Activated naive CD4-positive, alpha-beta T cell treated with Interleukin-2 at 50 U/mL for 16 hours (primary cell): ENCODE results near the gene INSYN2A.

Source experiments
- DNase-seq: peaks from one replicate; pipeline ENCODE4 v3.0.0-alpha.2; 2020

Gene INSYN2A, protein sequence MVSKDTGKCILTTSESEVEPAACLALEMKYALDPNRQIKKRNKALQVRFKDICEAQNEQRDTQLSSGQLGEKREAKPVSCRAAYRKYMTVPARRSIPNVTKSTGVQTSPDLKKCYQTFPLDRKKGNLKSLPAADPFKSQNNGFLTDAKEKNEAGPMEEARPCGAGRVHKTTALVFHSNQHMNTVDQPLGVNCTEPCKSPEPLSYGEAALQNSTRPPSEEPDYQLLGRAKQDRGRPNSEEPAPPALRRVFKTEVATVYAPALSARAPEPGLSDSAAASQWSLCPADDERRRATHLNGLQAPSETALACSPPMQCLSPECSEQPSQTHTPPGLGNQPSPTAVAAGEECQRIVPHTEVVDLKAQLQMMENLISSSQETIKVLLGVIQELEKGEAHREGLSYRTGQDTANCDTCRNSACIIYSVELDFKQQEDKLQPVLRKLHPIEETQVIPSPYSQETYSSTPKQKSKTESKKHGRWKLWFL

DNA sequence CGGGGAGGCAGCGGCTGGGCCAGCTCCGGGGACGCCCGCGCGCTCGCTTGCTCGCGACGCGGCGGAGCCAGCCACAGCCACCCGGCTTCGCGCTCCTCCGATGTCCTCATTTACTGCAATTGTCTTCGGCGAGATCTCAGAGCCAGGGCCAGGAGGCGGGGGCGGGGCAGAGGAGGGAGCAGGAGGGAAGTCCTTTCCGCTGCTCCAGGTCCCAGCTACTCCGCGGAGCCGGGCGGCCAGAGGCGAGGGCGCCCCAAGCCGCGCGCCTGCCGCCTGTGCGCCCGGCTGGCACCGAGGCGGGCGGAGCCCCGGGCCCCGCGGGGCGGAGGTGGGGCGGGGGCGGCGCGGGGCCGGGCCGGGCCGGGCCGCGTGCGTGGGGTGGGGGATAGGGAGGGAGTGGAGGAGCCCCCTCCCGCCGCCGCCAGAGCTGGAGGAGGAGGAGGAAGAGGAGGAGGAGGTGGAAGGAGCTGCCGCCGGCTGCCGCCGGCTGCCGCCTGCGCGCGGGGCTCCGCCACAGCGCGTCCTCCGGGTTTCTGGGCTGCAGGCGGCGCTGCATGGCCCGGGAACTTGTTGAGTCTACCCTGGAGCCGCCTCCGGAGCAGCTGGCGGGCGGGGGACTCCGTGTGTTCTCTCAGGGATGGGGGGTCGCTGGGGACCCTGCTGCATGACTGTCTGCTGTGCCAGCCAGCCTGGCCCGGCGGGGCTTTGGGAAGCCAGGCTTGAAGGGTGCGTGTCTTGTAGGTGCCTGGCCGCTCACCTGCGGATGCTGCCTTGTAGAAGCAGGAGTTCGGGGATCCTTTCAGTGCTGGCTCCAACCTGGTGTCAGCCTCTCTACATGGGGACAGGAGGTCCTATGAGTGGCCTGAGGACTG lies at the start of gene INSYN2A:
TSS of gene INSYN2A (minus strand) at position 310 of the 872 bp plus-strand sequence. CDS start 20,196 bp downstream, outside the sequence.
- DNase-seq: no peak

DNA sequence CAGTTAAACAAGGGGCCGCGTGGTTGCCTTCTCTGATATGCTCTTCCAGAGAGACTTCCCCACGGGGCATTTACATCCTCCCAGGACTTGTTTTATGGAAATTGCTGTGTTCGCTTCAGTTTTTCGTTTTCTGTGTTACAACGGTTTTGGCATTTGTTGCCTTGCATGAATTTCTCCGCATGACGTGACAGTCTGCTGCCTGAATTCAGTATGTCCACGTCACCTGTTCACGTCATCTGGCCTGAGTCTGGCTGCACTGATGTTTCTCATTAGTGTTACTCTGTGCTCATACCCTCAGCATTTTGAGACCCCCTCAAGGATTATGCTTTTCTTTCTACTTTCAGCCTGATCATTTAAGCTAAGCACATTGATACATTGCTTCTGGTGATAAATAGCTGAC lies 49.1 kb upstream of the INSYN2A start:
- DNase-seq: no peak

GRCh38 chr10:127243490-127244272 lies 47.3 kb upstream of the INSYN2A start:
- DNase-seq: no peak

- no peak for DNase-seq
Measured at GRCh38 chr10:127242914-127243313, 46.5 kb upstream of the INSYN2A start.

- DNase-seq: no peak
Measured at GRCh38 chr10:127236266-127236665, 39.9 kb upstream of the INSYN2A start.

DNA sequence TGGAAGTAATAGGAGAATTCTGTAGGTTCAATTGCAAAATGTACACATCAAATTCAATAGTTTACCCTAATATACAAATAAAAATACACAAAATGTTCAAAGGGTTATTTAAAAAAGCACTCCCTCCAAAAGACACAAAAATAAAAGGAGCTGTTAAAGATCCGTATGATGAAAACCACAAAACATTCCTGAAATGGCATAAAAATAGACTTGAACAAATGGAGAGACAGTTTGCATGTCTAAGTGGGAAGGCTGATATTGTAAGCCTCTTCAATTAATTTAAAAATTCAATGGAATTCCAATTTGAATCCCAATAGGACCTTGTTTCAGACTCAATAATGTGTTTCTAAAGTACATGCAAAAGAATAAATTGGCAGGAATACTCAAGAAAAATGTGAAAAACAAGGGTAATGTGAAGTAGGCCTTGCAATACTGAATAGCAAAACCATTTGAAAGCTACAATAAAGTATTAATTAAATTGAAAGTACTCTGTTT lies 38.0 kb upstream of the INSYN2A start:
- no peak for DNase-seq

DNA sequence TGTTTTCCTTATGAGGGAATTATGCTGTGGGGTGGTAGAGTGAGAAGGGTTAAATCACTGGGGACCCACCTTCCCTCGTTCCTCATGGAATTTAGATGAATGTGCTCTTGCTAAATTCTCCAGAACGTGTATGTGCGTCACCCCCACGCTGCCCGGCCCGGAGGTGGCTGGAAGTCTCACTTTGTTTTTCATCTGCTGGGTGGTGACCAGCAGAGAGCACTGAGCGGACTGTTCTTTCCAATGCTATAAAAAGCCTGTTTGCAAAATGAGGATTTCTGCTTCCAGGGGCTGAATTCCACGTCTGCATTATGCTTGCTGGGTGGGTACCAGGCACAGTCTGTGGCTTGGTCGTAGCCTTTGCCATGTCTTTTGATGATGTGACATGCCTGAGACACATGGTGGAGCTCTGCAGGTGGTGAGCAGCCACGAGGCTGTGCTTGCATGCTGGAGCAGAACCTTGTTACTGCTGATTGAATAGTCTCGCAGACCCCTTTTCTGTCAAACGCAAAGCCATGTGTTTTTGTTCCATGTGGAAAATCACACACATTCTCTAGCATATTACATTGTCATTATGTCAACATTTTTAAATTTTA lies 31.9 kb upstream of the INSYN2A start:
- no peak for DNase-seq

- DNase-seq: no peak
Measured at GRCh38 chr10:127227663-127228062, 31.3 kb upstream of the INSYN2A start.

DNA sequence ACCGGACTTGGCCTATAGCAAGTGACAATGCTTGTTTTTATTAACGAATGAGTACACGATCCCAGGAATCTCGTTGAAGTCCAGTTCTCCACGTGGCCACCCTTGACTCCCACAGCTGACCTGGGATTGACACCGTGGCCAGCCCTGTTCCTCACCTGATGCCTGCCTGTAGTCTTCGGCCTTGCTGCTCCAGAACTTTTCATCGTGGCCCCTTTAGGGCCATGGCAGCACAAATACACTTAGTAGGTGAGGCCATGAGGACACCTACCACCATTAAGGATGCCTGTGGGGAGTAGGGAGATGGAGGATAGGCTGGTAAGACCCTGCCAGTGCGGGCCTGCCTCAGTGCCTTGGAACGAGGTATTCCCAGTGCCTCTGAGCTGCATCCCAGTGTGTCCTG lies 30.6 kb upstream of the INSYN2A start:
- no peak for DNase-seq

DNA sequence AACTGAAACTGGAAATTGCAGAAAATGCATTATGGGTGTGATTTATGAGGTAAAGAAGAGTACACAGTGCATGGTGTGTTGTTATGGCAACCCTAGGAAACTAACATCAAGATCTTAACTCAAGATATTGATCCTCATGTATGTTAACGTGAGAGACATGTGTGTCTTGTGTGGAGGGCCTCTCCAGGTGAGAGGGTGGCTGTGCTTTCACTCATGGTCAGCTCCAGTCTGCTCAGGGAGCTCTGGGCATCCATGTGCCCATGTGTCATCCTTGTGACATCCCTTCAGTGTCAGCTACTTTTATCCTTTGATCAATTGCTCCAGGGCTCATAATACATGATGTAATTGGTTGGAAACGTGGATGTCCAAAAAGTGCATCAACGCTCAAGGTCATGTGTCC lies 24.9 kb upstream of the INSYN2A start:
- DNase-seq: no peak

- no peak for DNase-seq
Measured at GRCh38 chr10:127218658-127219057, 22.3 kb upstream of the INSYN2A start.

DNA sequence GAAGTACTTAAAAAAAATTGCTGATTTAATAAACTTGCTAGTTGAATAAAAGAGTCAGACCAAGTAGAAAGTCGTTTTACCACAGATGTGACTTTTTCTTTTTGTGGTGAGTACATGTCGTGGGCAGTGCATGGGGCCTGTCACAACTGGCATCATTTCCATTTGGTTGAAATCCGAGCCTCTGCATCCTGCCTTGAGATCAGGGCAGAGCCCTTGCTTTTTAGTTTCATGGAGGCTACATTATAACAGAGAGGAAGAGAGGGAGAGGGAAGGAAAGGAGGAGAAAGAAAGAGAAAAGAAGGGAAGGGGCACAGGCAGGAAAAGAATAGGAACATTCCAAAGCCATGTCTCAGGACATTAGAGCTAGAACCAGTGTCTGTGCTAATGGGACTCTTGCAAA lies 20.4 kb upstream of the INSYN2A start:
- no peak for DNase-seq

DNA sequence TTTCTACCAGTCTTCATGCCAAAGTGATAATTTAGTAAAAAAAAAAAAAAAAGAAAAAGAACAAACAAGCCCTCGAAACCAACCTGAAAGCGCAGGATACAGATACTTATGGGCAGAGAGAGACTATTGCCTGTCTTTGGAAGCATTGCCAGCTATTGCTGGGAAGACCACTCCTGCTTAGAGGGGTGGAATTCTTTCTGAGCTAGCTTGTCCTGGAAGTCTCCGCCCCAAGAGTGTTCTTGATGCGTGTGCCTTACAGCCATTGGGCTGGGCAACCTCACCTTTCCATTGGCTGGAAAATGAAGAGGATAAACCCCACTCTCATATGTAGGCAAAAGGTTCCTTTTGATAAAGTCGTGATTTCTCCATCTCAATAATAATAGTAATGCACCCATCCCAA lies 19.9 kb upstream of the INSYN2A start:
- no peak for DNase-seq

DNA sequence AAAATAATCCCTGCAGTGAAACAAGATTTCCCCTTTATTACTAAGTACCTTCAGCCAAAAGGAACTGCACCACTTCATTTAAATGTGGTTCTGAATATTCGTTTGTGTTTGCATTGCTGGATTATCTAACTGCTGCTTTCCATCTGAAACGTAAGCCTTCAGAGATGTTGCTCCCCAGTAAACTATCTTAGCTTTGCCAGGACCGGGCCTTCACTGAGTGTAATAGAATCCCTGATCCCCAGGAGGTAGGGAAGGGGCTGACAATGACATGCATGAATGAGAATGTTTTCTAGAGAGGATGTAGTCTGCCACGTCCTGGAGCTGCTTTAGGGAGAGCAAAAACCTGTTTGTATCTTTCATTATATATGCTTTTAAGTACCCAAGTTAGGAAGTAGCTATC lies 19.5 kb upstream of the INSYN2A start:
- DNase-seq: no peak

DNA sequence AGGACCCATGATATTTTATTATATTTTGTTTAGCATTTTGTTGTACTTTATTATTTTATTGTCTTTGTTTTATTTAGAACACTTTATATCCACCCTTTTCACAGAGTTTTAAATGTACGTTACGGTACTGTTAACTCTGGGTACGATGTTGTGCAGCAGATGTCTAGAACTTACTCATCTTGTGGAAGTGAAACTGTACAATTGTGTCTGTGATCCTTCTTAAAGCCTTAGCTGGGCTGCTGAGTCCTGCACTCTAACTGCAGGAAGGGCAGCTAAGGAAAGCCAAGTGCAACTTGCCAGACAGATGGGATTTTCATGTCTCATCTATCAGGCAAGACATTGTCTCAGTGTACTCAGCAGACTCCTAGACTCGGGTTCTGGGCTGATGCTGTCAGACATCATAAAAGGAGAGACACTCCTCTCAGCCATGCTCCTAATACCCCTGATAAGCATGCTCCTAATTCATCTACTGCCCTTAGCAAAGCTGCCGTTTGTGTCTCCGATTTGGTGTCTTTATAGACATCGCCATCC lies 14.6 kb upstream of the INSYN2A start:
- no peak for DNase-seq

- DNase-seq: no peak
Measured at GRCh38 chr10:127207081-127207480, 10.7 kb upstream of the INSYN2A start.

- DNase-seq: no peak
Measured at GRCh38 chr10:127203067-127203466, 6.7 kb upstream of the INSYN2A start.

DNA sequence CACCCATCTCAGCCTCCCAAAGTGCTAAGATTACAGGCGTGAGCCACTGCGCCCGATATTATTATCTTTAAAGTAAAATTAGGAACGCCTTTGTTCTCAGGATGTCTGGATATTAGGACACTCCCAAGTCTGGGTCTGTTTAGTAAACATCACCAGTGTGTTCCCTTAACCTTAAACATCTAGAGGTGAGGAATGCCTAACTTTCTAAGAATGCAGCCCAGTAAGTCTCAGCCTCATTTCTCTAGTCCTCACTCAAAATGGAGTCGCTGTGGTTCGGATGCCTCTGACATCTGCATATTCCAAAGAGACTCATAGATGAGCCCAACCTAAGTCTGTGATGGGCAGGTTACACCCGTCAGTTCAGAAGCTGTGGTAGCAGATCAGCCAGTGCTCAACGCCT lies 4.3 kb upstream of the INSYN2A start:
- DNase-seq: no peak

DNA sequence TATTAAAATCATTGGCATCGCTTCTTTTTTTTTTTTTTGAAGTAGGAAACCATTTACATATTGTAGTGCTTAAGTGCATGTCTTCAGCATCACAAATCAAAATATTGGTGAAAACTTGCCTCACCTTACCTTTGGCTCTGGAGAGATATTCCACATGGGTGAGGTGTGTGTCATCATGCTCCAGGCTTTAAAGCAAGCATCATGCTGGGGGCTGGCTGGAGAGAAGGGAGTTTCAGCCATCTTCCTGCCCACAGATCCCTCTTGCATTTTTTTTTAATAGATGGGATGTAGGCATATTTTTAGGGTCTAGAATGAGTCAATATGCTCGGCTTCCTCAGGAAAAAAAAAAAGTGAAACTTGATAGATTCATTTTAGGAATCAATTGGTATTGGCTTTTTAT lies 2.3 kb upstream of the INSYN2A start:
- no peak for DNase-seq

DNA sequence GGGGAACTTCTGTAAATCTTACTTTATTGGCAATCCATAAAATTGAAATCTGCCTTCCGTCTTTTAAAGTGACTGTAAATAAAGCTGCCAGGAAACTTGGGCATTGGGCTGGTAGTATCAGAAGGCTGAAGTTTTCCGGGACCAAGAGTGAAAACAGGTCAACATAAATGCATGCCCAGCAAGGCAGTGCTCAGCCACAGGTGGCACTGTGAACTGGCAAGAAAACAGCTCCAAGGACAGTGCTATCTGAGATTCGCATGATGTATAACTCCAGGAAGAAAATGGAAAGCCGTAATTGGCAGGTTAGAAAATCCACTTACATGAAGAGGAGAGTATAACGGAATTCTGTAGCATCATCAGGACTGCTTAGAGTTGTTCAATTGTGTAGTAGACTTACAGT lies 1.9 kb upstream of the INSYN2A start:
- no peak for DNase-seq

- no peak for DNase-seq
Measured at GRCh38 chr10:127197154-127197432, 702 bp upstream of the INSYN2A start.

DNA sequence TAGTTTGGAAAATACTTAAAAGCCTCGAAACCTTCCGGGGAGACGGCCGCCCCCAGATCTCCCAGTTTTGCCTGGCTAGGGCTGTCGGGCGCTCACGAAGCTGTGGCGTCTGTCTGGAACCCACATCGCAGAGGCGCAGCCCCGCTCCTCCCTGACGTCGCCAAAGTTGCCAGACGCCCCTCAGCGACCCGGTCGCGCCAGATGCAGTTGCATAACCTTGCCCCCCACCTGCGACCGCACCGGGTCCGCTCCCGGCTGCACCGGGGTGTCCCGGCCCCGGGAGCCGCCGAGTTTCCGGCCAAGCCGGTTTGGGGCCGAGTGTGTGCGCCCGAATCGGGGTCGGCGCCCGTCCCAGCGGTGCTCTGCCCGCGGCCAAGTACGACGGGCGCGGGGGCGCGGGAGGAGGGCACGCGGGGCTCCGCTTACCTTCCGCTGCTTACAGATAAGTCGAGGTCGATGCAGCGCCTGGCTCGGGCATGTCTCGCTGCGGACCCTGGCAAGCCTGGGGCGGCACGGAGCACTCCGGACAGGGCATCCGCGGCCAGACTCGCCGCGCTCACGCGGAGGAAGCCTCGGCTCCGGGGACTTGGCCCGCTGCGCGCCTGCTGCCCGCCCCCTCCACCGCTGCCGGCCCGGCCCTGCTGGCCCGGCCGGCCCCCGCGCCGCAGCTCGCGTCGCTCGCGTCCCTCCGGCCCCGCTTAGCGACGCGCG lies 665 bp downstream of the INSYN2A start:
- DNase-seq: no peak
